HG02943 (cell line): ENCODE measurements around the gene ATP2B2.

ENCODE experiments used
- ATAC-seq: cut with Tn5 transposase; IDR thresholded peaks from one replicate; pipeline ENCODE4 v1.9.1; 2021; ENCODE audit warnings: mild to moderate bottlenecking, low read depth, moderate library complexity; ENCODE audit not compliant: unreplicated experiment

The ATP2B2 gene

DNA sequence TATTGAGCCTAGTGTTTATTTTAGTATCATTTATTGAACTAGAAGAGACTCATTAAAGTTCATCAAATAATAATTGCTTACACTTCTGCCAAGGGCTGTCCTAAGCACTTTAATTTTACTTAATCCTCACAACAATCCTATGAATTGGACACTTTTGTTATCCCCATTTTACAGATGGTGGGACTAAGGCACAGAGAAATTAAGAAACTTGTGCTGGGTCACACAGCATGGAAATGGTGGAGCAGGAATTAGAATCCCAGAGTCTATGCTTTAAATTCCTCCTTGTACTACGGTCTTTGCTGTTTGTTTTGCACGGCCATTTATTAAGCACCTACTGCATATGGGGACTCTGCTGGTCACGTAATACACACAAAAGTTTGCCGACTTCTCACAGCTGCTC, 7.9 kb downstream of the ATP2B2 start:
- no peak for ATAC-seq

DNA sequence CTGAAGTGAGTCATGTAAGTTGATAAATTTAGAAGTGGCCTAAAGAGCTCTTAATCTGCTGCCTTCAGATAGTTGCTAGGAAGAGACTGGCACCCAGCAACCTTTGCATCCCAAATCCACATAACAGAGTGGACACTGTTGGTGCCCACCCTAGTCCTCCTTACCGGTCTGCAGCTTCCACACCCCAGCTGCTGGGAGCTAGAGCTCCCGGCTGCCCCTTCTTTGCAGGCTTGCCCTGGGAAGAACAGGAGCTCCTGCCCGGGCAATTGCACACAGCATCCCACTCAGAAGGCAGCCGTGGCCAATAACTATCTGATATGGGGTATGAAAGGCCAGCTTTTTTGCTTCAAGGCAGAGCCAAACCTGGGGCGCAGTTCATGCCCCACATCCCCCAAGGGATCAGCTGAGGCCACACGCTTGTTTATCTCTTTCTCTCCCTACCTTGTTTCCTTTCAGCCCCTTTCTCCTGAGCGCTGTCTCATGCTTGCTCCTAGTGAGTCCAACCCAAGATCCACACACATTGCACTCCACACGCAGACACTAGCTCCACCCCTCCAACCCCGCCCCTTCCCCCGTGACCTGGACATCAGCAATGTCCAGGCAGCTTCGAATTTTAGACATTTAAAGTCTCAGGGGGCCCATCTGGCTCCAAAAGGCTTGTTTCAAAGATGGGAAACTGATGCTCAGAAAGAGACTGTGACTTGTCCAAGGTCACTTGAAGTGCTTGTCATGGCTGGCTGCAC, 9.1 kb downstream of the ATP2B2 start:
- ATAC-seq = no peak

DNA sequence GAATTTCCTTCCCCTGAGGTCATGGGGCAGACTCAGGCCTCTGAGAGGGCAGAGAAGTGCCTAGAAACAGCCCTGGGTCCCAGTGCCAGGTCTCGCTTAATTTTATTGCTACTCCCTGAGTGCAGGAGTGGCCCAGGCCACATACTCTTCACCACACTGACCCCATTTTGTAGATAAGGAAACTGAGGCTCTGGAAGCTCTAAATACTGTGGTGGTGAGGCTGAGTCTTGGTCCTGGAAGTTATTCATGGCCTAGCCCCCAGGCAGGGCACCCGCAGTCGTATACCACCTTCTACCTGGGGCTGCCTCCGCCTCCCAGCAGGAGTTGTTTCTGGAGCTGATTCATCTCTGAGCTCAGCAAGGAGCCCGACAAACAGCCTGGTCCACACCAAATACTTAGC, 9.8 kb downstream of the ATP2B2 start:
- no peak for ATAC-seq

DNA sequence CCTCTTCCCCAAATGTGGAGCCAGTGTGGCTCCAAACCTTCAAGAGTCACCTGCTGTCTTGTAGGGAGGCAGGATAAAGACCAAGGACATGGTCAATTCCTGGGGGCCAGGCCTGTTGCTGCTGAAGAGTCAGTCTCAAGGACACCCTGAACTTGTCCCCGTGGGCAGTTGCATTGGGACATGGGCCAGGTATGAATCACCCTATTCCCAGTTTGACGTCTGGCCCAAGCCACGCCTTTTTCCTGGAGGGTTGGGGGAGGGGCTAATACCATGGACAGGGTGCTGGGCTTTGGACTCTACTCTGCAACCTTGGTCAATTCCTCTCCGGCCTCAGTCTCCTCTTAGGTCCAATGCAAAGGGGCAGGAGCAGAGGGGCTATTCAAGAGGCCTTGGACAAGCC, 10.4 kb downstream of the ATP2B2 start:
- ATAC-seq = no peak

DNA sequence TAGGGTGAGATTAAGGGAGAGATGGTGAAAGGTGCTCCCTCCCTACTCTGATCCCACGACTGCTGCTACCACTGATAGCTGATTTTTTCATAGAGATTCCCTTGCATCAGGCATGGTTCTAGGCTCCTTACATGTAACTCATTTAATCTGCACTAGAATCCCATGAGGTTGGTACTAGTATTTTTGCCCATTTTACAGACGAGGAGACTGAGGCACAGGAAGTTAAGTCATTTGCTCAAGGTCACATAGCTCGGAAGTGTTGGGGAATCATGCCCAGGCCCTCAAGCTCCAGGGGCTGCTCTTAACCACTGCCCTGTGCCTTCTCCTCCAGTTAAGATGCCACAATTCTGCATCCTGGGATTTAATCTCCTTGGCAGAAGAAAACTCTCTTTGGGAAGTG, 11.2 kb downstream of the ATP2B2 start:
- ATAC-seq = no peak

DNA sequence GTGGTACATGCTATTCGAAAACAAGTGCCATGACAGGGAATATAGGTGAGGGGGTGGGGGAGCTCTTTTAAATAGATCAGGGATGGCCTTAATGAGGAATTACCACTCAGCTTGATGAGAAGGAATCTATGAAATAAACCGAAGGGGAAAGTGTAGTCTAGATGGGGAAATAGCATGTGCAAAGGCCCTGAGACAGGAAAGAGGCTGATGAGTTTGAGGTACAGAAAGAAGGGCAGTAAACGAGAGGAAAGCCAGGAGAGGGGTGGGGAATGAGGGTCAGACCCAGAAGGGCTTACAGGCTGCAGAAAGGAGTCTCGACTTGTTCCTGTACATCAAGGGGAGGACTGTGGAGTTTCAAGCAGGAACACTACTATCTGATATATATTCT, 12.2 kb downstream of the ATP2B2 start:
- ATAC-seq = no peak

DNA sequence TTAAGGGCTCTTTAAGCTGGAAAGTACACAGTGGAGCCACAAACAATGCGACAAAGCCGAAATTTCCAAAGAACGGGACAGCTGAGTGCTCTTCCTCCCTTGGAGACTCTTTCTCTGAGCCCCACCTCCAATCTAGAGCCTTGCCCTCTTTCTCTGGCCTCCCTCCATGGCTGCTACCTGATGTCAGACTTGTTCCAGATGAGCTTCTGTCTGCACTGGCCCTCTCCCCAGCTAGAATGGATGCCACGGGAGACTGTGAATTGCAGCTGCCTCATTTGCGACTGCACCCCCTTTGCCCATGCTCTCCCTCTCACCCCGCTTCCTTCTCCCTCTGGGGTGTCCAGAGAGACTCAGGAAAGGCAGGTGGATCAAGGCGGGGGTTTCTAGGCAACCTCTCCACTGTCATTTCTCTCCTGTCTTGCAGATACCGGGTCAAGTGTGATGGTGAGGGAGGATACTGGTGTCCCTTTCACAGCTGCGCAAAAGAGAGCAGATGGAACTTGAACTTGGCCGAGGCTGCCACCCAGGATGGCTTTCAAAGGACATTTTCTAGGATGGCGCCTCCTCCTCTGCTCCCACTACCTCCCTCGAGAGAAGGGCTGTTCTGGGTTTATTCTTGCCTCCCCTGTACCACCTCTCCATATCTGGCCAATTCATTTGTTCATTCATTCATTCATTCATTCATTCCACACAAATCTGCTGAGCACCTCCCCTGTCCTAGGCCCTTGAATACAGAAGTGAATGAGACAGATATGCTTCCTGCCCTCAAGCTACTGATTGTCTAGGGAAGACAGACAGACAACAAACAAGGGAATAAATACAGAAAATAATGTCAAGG, 12.8 kb downstream of the ATP2B2 start:
- no peak for ATAC-seq

DNA sequence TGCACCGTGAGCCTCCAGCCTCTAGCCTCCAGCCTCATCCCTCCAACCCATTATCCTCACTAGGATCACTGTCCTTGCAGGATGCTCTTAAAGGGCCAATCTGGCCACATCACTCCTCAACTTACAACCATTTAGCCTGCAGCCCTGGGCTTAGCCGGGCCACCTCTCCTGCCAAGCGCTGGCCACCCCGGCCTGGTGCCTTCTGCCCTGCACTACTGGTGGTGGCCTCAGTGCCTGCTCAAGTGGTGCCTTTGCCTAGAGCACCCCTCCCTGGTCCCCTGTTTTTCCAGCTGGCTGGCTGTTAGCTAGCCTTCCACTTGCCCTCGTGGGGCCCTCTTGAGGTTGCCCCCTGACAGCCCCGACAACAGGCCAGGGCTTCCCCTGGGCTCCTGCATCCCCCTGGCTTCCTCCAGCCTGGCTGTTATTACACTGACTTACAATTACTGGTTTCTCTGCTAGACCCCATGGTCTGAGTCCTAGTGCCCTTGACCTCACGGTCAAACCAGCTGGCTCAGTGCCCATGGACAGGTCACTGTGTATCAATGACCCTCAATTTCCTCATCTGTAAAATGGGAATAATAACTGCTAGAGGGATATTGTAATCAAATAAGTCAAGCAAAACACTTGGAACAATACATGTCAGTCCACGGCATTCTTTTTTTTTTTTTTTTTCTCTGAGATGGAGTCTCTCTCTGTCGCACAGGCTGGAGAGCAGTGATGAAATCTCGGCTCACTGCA, 15.5 kb downstream of the ATP2B2 start:
- ATAC-seq = no peak

DNA sequence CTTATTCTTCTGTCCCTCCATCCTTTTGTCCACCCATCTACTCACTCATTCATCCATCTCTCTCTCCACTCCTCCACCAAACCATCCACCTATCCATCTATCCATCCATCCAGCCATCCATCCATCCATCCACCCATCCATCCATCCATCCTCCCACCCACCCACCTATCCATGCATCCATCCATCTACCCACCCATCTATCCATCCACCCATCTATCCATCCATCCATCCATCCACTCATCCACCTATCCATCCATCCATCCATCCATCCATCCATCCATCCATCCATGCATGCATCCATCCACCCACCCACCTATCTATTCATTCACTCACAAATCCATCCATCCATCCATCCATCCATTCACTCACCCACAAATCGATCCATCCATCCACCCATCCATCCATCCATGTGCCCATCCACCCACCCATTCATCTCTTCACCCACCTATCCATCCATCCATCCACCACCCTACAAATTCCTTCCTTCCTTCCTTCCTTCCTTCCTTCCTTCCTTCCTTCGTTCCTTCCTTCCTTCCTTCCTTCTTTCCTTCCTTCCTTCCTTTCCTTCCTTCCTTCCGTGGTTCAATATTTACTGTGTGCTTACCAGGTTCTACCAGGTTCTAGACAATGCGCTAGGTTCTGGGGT, 17.3 kb downstream of the ATP2B2 start:
- no peak for ATAC-seq

DNA sequence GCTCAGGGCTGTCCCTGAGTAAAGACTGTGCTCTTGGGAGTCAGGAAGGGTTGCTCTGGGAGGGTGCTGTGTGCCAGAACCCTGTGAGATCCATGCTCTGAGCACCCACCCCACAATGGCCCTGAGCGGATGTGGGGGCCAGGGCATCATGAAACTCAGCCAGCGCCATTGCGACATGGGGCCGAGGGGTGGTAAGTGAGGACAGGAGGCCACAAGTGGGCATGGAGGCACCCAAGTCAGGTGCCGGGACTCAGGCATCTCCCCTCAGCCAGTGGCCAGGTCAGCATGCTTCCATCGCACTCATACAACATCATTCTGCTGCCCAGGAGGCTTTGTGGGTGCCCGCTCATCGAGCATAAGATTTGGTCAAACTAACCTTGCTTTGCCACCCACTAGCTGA, 19.6 kb downstream of the ATP2B2 start:
- ATAC-seq = no peak

DNA sequence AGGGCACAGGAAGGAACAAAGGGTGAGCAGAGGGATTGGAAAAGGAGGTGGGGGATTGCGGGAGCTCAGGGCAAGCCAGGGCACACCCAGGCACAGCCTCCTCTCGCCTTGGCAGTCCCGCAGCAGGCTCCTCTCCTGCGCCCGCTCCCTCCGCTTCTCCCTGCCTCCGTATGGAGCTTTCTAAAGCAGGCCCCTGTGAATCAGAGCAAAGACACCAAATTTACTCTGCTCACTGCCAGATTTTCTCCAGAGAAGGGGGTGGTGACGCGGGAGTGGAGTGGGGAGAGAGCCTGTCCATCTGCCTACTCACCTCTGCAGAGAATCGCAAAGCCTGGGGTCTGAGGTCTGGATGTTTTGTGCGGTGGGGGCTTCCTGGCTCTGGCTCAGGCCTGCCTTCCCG, 20.0 kb downstream of the ATP2B2 start:
- ATAC-seq = no peak

DNA sequence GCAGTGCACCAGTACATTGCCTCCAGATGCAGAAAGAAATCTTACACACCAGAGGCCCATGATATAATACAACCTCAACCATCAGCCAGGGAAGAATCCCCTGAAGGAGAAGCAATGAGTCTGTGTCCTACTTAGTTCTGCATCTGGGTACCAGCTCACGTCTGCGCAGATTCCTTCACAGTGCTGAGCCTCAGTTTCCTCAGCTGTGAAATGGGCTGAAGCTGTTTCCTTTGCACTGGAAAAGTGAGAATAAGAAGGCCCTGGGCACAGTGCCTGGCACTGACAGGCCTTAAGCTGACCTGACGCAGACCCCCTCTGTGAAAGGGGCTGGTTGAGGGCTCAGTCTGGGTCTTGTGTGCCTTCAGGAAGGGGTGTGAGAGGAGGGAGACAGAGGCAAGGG, 20.7 kb downstream of the ATP2B2 start:
- ATAC-seq = no peak

DNA sequence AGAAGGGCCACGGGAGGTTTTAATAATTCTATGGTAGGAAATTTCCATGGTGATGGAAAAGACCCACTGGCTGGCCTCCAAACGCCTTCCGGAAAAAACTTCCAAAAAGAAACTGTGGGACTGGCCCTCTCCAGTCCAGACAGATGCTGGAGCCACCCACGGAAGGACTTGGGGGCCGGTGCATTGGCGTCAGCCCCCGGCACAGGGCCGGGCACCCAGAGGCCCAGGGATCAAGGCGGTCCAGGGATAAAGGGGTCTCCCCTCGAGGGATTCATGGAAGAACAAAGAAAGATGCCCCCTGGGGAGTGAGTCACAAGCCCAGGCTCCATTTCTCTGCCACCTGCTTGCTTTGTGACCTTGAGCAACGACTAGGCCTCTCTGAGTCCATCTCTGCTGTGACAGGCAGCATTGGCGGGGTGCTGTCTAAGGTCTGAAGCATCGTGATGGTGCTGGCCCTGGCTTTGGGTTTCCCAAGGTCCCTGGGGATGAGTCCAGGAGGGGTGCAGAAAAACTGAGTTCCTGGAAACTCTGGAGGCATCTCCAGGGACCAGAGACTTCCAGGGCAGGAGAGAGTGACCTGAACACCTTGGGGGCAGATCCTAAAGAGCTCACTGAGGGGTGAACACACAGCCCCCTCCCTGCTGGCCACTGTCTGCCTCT, 21.6 kb downstream of the ATP2B2 start:
- ATAC-seq = no peak

DNA sequence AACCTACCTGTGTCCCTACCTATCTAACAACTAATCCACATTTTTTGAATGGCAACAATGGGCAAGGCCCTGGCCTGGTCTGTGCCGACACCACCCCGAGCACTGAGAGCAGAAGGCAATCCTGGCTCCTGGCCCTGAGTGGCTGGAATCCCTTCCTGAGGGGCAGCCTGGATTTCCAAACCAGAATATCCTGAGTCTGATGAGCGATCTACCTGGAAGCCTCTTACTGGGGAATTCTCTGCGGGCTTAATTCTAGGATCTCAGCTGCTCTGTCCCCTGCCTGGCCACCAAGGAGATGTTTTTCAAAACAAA, 22.1 kb downstream of the ATP2B2 start:
- ATAC-seq = no peak

DNA sequence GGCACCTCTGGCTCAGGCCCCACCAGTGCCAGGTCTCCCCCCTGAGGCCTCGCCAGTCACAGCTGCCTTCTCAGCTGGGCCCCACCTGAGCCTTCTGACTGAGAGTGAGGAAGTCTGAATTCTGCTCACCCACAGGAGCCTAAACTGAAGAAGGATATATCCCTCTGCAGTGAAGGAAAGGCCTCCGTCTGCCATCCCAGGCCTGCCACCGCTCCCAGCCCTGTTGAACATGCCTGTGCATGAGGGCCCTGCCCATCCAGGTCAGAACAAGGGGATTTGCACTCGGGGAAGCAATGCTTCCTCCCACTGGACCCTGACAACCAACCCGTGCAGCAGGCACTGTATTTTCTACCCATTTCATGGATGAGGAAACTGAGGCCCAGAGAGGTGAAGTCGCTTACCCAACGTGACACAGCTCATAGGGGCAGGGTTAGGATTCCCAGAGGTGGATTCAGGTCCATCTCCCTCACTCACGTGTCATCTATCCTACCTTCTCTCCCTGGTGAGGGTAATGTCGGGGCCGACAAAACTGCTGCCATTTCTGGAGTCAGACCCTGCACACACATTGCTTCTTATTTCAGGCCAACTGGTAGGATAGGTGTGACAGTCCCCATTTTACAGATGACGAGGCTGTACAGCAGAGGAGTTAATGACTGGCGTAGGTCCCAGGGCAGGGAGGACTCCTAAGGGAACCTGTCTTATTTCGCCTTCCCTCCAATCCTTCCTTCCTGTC, 22.6 kb downstream of the ATP2B2 start:
- no peak for ATAC-seq

DNA sequence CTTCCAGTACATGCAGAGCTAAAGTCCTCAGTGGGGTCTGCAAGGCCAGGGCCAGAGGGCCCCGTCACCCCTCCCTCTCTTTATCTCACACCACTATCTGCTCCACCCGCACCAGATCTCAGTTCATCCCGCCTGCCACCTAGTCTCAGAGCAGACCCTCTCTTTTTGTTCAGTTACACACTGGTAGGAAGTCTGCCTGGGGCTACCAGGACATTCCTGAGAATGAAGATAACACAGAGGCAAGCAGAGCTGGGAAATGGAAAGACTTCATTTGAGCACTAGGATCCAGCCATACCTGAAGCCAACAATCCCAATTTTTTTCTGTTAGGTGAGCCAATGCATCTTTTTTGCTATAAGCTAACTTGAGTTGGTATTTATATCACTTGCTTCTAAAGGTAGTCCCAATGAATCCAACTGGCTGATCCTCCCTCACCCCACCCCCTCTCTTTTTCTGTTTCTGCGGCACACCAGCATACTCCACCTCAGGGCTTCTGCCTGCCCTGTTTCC, 24.5 kb downstream of the ATP2B2 start:
- no peak for ATAC-seq

DNA sequence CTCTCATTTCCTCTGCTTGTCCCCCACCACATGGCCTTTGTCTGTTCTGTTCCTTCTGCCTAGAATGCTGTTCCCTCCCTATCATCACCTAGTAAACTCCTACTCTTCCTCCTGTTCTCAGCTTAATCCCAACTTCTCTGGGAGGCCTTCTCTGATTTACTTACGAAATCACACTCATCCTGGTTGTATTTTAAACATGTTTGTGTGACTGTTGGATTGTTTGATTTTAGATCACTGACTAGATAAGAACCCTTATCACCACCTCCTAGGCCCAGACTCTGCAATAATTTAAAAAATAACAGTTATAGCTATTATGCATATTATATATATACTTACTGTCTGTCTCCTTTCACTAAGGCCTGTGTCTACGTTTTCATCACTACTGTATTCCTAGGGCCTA, 26.1 kb downstream of the ATP2B2 start:
- no peak for ATAC-seq

DNA sequence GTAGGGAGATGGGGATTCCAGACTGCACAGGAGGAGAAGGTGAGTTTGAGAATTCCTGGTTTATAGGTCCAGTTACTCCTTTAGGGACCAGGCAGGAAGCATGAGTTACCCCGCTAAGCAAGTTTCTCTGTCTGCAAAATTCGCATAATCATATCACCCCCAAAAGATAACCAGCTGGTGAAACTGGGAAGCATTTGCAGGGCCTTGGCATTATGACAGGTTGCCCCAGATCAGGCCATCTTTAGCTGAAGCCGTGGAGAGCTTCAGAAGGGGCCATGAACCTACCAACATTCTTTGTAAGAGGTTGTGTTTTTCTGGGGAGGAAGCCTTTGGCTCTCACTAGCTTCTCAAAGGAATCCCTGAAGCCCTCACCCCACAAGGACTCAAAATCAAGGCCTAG, 29.4 kb downstream of the ATP2B2 start:
- no peak for ATAC-seq

DNA sequence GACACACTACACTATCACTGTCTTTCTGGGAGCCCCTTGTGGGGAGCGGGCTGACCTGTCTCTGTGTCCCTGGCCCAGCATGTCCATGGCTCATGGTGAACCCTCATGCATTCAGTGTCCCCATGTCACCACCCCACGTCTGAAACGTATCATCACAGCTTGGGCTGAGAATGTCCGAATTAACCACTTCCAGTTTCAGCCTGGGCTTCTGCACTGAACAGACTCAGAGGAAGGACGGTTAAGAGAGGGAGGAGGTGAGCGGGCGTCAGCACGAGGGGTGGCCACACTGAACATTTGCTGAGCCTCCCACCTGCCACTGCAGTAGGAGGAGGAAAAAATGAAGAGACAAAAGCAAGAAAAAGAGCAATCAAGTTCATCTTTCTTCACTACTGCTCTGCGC, 30.5 kb downstream of the ATP2B2 start:
- ATAC-seq = no peak

DNA sequence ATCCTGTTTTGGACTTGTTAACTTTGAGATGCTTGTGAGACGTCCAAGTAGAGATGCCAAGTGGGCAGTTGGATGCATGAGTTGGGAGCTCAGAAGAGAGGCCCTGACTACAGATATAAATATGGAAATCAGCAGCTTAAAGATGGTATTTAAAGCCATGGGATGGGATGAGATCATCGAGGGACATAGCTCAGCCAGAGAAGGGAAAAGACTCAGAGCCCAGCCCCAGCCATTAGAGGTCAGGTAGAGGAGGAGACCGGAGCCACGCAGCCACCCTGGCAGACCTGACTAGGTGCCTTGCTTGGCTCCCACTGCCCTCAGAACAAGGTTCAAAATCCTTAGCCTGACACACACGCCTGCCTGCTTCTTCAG, 31.1 kb downstream of the ATP2B2 start:
- ATAC-seq = no peak
